Subcutaneous abdominal adipose tissue (tissue), 5 donors: ENCODE results near the gene PRR20D.
"Not testable (repeated sequence)": the region's sequence is repeated elsewhere in the genome, so short reads cannot be mapped to it uniquely, and the experiment has no call there.

Experiments used
- H3K27ac ChIP-seq: one replicate; pipeline ENCODE4 v1.7.0; 2013; ENCODE audit warnings: low read depth, mild to moderate bottlenecking, inconsistent platforms, low read length, moderate library complexity
- H3K27me3 ChIP-seq, 5 donors: one replicate each; pipeline ENCODE4 v1.7.0; 2013; ENCODE audit warnings: low read length in 5 of 5, inconsistent platforms in 1 of 5; ENCODE audit not compliant: control insufficient read depth in 5 of 5, insufficient read depth in 4 of 5
- H3K36me3 ChIP-seq, 5 donors: one replicate each; pipeline ENCODE4 v1.7.0; 2013; ENCODE audit warnings: low read length in 5 of 5; ENCODE audit not compliant: control insufficient read depth in 5 of 5, insufficient read depth in 5 of 5
- H3K4me1 ChIP-seq, 5 donors: one replicate each; pipeline ENCODE4 v1.7.0; 2013; ENCODE audit warnings: low read length in 5 of 5, mild to moderate bottlenecking in 3 of 5, moderate library complexity in 1 of 5; ENCODE audit not compliant: control insufficient read depth in 5 of 5, insufficient read depth in 5 of 5
- H3K4me3 ChIP-seq, 5 donors: one replicate each; pipeline ENCODE4 v1.7.0; 2013; ENCODE audit warnings: low read length in 5 of 5, low read depth in 1 of 5
- H3K9ac ChIP-seq, 5 donors: one replicate each; pipeline ENCODE4 v1.7.0; 2013; ENCODE audit warnings: low read length in 5 of 5, mild to moderate bottlenecking in 4 of 5, moderate library complexity in 3 of 5
- H3K9me3 ChIP-seq, 5 donors: one replicate each; pipeline ENCODE4 v1.7.0; 2013; ENCODE audit warnings: low read length in 5 of 5; ENCODE audit not compliant: control insufficient read depth in 5 of 5
- donor health status: healthy.
- donor health status: healthy.
- donor health status: healthy.
- donor health status: healthy.
- donor health status: healthy.

PRR20D gene

GRCh38 chr13:57148106-57148505, 12.3 kb upstream of the PRR20D start:
- H3K4me3 ChIP-seq, H3K27ac ChIP-seq, H3K9ac ChIP-seq, H3K9me3 ChIP-seq, H3K27me3 ChIP-seq, H3K4me1 ChIP-seq, H3K36me3 ChIP-seq: not testable (repeated sequence)

GRCh38 chr13:57153761-57154160, 6.7 kb upstream of the PRR20D start, which contains the start of gene PRR20C:
PRR20C (plus strand) TSS chr13:57154061; CDS start chr13:57154448, 387 bp downstream.
- not testable (repeated sequence) for H3K9ac ChIP-seq

GRCh38 chr13:57166897-57167296, 6.5 kb downstream of the PRR20D start, which contains the start of gene PRR20E:
PRR20E (plus strand) TSS chr13:57167197; CDS start chr13:57167584, 387 bp downstream.
- not testable (repeated sequence) for H3K4me3 ChIP-seq, H3K4me1 ChIP-seq, H3K27me3 ChIP-seq, H3K36me3 ChIP-seq, H3K9ac ChIP-seq, H3K9me3 ChIP-seq, H3K27ac ChIP-seq

More at GRCh38 chr13:57153761-57154160, 6.7 kb upstream of the PRR20D start, which contains the start of gene PRR20C:
- H3K27ac ChIP-seq, H3K4me3 ChIP-seq, H3K4me1 ChIP-seq, H3K9me3 ChIP-seq, H3K27me3 ChIP-seq, H3K36me3 ChIP-seq: not testable (repeated sequence)

- H3K36me3 ChIP-seq: no peaks in the 10 kb centered on the region
- no peaks in the 10 kb centered on the region for H3K4me1 ChIP-seq
- H3K27ac ChIP-seq: no peak overlapping the region
- H3K4me3 ChIP-seq: no peak overlapping the region
- H3K9ac ChIP-seq: no peak overlapping the region
- no peaks in the 10 kb centered on the region for H3K27me3 ChIP-seq
- H3K9me3 ChIP-seq: no peaks in the 10 kb centered on the region
These were observed 31.2 kb downstream of the PRR20D start for GRCh38 chr13:57191667-57192066.

- no peaks in the 10 kb centered on the region for H3K27me3 ChIP-seq
- H3K27ac ChIP-seq: no peak overlapping the region
- H3K4me1 ChIP-seq: no peaks in the 10 kb centered on the region
- H3K9me3 ChIP-seq: no peaks in the 10 kb centered on the region
- no peaks in the 10 kb centered on the region for H3K36me3 ChIP-seq
- H3K4me3 ChIP-seq: no peak overlapping the region
- H3K9ac ChIP-seq: no peak overlapping the region
These were observed 52.6 kb downstream of the PRR20D start for GRCh38 chr13:57212989-57213388.
